Measurements from ENCODE around the gene C3orf20. TPM values are rescaled to one million over a fixed set of nuclear protein-coding genes. Genes with fewer than 3 reads are reported as not detected.

Gene C3orf20
- total RNA-seq, 4 donors from 2014 or later, result 0.07 to 0.73 TPM; not detected in 2

DNA sequence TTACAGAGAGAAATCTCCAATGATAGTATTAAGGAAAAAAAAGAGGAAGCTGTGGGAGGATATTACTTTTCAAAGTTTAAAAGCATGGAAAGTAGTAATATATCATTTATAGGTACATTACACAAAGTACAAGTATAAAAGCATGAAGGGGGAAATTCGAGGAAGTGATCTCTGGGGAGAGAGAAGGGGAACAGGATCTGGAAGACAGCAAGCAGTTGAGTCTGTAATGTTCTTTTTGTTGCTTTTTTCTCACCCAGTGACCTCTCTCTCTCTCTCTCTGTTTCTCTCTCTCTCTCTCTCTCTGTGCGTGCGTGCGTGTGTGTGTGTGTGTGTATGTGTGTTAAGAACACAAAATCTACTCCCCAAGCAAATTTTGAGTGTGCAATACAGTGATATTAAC, 10.2 kb downstream of the C3orf20 start:
- DNase-seq, result no peak
- no peaks in the 10 kb centered on the region for H3K27me3 ChIP-seq
- H3K4me1 ChIP-seq, result no peaks in the 10 kb centered on the region
- no peak overlapping the region for H3K4me3 ChIP-seq
- intact Hi-C loops (cut with DNase I; ENCODE audit: low total_unique reads), result loop anchor here (10.0 kb wide), 1 partner anchor 100 kb away; no protein-coding TSS in a partner anchor
- TF ChIP-seq POLR2A (IDR thresholded peaks at IDR 0.05), result no peak
- TF ChIP-seq, protein P1, sequence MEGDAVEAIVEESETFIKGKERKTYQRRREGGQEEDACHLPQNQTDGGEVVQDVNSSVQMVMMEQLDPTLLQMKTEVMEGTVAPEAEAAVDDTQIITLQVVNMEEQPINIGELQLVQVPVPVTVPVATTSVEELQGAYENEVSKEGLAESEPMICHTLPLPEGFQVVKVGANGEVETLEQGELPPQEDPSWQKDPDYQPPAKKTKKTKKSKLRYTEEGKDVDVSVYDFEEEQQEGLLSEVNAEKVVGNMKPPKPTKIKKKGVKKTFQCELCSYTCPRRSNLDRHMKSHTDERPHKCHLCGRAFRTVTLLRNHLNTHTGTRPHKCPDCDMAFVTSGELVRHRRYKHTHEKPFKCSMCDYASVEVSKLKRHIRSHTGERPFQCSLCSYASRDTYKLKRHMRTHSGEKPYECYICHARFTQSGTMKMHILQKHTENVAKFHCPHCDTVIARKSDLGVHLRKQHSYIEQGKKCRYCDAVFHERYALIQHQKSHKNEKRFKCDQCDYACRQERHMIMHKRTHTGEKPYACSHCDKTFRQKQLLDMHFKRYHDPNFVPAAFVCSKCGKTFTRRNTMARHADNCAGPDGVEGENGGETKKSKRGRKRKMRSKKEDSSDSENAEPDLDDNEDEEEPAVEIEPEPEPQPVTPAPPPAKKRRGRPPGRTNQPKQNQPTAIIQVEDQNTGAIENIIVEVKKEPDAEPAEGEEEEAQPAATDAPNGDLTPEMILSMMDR (IDR thresholded peaks at IDR 0.05), result no peak
- H3K9me3 ChIP-seq, result no peaks in the 10 kb centered on the region
- no peaks in the 10 kb centered on the region for H3K36me3 ChIP-seq
- no peak overlapping the region for H3K27ac ChIP-seq

DNA sequence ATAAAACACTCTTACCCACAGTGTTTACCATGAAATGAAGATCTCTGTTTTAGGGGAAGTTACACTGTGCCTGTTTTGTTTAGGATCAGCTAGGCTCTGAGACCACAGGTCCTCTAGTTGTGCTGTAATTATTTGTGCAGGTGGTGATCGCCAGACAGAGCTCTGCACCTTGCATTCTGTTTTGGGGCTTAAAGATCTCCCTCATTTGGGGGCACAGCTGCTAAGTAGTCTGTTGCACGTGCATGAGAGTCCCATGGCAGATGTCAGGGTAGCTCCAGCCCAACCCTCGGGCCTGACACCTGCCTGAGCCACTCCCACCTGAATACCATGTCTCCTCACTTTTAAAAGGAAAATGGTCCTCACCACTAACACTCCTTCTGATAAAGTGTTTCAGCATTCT, 12.4 kb downstream of the C3orf20 start:
- Histone ChIP-seq H3K4me1 (no peaks in the 10 kb centered on the region), H3K27ac (no peak overlapping the region), H3K9me3 (no peaks in the 10 kb centered on the region), H3K4me3 (no peak overlapping the region), H3K36me3 (no peaks in the 10 kb centered on the region), H3K27me3 (no peaks in the 10 kb centered on the region)
- DNase-seq, result no peak
- intact Hi-C loops (cut with DNase I; ENCODE audit: low total_unique reads), result loop anchor here (10.0 kb wide), 1 partner anchor 97 kb away; no protein-coding TSS in a partner anchor
- TF ChIP-seq, protein P1 (IDR thresholded peaks at IDR 0.05), result no peak
- no peak for TF ChIP-seq POLR2A (IDR thresholded peaks at IDR 0.05)

DNA sequence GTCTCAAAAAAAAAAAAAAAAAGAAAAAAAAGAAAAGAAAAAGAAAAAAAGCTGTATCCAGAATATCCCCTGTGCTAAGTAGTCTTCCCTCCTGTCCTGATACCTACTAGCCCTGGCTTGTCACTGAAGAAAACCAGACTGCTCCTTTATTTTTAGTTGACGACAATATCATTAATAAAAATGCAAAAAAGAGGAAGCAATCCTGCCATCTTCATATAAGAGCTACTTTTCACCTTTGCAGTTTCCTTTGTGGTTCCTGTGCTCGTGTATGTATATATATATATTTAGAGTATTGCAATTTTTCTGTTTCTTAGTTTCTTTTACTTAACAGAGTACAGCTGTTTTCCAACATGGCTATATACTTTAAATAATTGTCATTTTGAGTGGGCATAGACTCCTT, 13.6 kb downstream of the C3orf20 start:
- TF ChIP-seq POLR2A (IDR thresholded peaks at IDR 0.05), result no peak
- TF ChIP-seq, protein P1 (IDR thresholded peaks at IDR 0.05), result no peak
- no peak overlapping the region for H3K27ac ChIP-seq
- intact Hi-C loops (cut with DNase I; ENCODE audit: low total_unique reads), result loop anchor here (10.0 kb wide), 1 partner anchor 96 kb away; no protein-coding TSS in a partner anchor
- H3K9me3 ChIP-seq, result no peaks in the 10 kb centered on the region
- no peak for DNase-seq
- no peak overlapping the region for H3K4me3 ChIP-seq
- H3K36me3 ChIP-seq, result no peaks in the 10 kb centered on the region
- no peaks in the 10 kb centered on the region for H3K4me1 ChIP-seq
- H3K27me3 ChIP-seq, result no peaks in the 10 kb centered on the region

DNA sequence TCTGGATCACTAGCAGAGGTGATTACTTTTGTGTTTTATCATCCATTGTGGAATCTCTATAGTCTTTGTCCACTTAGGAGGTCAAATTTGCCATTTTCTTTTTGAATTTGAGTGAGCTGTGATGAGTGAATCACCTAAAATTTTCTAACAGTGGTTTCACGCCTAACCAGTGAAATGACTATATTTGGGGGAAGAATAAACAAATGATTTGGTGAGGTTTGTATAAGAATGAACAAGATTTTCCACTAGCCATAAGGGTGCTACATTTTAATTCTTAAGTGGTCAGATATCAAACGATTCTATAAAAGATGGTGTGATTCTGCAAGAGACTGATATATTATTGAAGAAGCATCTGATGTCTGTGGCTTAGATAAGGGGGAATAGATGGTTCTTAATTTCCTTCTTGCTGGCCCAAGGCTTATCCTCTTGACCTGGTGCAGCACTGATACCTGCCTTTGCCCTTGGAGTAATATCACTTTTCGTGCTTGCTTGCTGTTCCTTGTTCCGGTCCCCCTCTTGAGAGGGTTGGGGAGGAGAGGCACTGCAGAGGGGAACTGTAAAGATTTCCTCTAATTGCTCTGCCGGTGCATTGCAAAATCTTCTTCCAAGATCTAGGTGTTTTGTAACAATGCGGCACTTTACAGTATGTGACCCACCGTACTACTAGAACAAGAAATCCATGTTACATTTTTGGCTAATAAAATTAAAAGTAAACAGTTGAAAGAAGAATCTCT, 14.5 kb downstream of the C3orf20 start:
- Histone ChIP-seq H3K9me3 (no peaks in the 10 kb centered on the region), H3K36me3 (no peaks in the 10 kb centered on the region)
- TF ChIP-seq, protein P1 (IDR thresholded peaks at IDR 0.05), result no peak
- no peak for TF ChIP-seq POLR2A (IDR thresholded peaks at IDR 0.05)

DNA sequence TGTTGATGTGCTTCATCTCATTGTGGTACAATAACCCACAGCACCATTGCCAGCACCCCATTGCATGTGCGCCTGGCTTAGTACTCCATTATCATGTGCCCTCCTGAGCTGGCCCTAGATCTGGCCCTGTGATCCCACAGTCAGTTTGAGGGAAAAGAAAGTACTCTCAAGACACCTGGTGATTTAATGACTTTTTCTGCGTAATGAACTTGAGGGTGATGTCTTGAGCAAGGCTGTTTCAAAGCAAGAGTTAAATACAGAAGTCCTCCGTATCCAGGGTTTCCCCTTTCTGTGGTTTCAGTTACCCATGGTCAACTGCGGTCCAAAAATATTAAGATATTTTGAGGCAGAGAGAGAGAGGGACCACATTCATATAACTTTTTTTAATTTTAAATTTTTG, 16.3 kb downstream of the C3orf20 start:
- no peaks in the 10 kb centered on the region for H3K36me3 ChIP-seq
- no peaks in the 10 kb centered on the region for H3K4me1 ChIP-seq
- no peak for DNase-seq
- no peak overlapping the region for H3K27ac ChIP-seq
- intact Hi-C loops (cut with DNase I; ENCODE audit: low total_unique reads), result no loop called here
- no peak overlapping the region for H3K4me3 ChIP-seq
- no peaks in the 10 kb centered on the region for H3K27me3 ChIP-seq
- H3K9me3 ChIP-seq, result no peaks in the 10 kb centered on the region
- no peak for TF ChIP-seq POLR2A (IDR thresholded peaks at IDR 0.05)
- TF ChIP-seq, protein P1 (IDR thresholded peaks at IDR 0.05), result no peak

More for the DNA sequence above, 14.5 kb downstream of the C3orf20 start:
- no peak overlapping the region for H3K4me3 ChIP-seq
- H3K4me1 ChIP-seq, result no peaks in the 10 kb centered on the region
- no peak for DNase-seq
- H3K27ac ChIP-seq, result no peak overlapping the region
- intact Hi-C loops (cut with DNase I; ENCODE audit: low total_unique reads), result loop anchor here (10.0 kb wide), 1 partner anchor 95 kb away; no protein-coding TSS in a partner anchor
- H3K27me3 ChIP-seq, result no peaks in the 10 kb centered on the region
